GM23338 (cell line): Measurements from ENCODE around the gene ZNF275. TPM values are rescaled to one million over a fixed set of nuclear protein-coding genes. Genes with fewer than 3 reads are reported as not detected.
"Not testable (repeated sequence)": the region's sequence is repeated elsewhere in the genome, so short reads cannot be mapped to it uniquely, and the experiment has no call there.

Experiments used
- ATAC-seq: fragments of 200-7000 bp; cut with Tn5 transposase; 3 replicates; pipeline ENCODE4 v1.9.1; 2020
- DNase-seq: peaks from one replicate; pipeline ENCODE4 v3.0.0-alpha.2; 2015; ENCODE audit warnings: low spot score
- H2AFZ ChIP-seq: fragments of 200-600 bp; sonication (generic); 2 replicates; pipeline ENCODE4 v1.8.0; 2016; ENCODE audit warnings: antibody characterized with exemption, mild to moderate bottlenecking, moderate library complexity
- H3F3A ChIP-seq: fragments of 200-600 bp; sonication (generic); replicated peaks from 2 replicates; pipeline ENCODE4 v1.8.0; 2017; ENCODE audit warnings: antibody characterized with exemption, mixed run types, low read depth
- H3K27ac ChIP-seq: fragments of 200-600 bp; sonication (generic); 2 replicates; pipeline ENCODE4 v1.6.1; 2016; ENCODE audit warnings: low read depth
- H3K27me3 ChIP-seq: fragments of 200-600 bp; sonication (generic); 2 replicates; pipeline ENCODE4 v1.8.0; 2016; ENCODE audit warnings: mild to moderate bottlenecking, mixed run types, moderate library complexity; ENCODE audit not compliant: insufficient read depth
- H3K36me3 ChIP-seq: fragments of 200-600 bp; sonication (generic); 2 replicates; pipeline ENCODE4 v1.8.0; 2016; ENCODE audit warnings: mild to moderate bottlenecking; ENCODE audit not compliant: insufficient read depth
- H3K4me1 ChIP-seq: fragments of 200-600 bp; sonication (generic); 2 replicates; pipeline ENCODE4 v1.8.0; 2016; ENCODE audit warnings: mild to moderate bottlenecking, moderate library complexity; ENCODE audit not compliant: insufficient read depth
- H3K4me2 ChIP-seq: fragments of 200-600 bp; sonication (generic); 2 replicates; pipeline ENCODE4 v1.7.1; 2017; ENCODE audit warnings: mixed run types
- H3K4me3 ChIP-seq: fragments of 200-600 bp; sonication (generic); 2 replicates; pipeline ENCODE4 v1.6.1; 2016; ENCODE audit warnings: mixed run types
- H3K79me2 ChIP-seq: fragments of 200-600 bp; sonication (generic); replicated peaks from 2 replicates; pipeline ENCODE4 v1.8.0; 2017; ENCODE audit warnings: mild to moderate bottlenecking; ENCODE audit not compliant: insufficient read depth
- H3K9me2 ChIP-seq: fragments of 200-600 bp; sonication (generic); 2 replicates; pipeline ENCODE4 v1.8.0; 2017; ENCODE audit not compliant: insufficient read depth
- H4K20me1 ChIP-seq: fragments of 200-600 bp; sonication (generic); replicated peaks from 2 replicates; pipeline ENCODE4 v1.8.0; 2017; ENCODE audit warnings: mild to moderate bottlenecking; ENCODE audit not compliant: insufficient read depth
- H3K27ac Mint-ChIP-seq: 2 replicates; pipeline ENCODE4 v1.8.0; 2020; ENCODE audit warnings: inconsistent platforms, mild to moderate bottlenecking, moderate library complexity, mixed read lengths
- H3K27me3 Mint-ChIP-seq: 3 replicates; pipeline ENCODE4 v1.8.0; 2022; ENCODE audit warnings: low read depth, mild to moderate bottlenecking, moderate library complexity, mixed read lengths, inconsistent platforms; ENCODE audit not compliant: insufficient read depth, poor library complexity
- H3K36me3 Mint-ChIP-seq: 3 replicates; pipeline ENCODE4 v1.8.0; 2021; ENCODE audit warnings: low read depth, mild to moderate bottlenecking, inconsistent platforms, moderate library complexity, mixed read lengths
- H3K4me1 Mint-ChIP-seq: 3 replicates; pipeline ENCODE4 v1.8.0; 2020; ENCODE audit warnings: mild to moderate bottlenecking, inconsistent platforms, mixed read lengths
- H3K4me3 Mint-ChIP-seq: 3 replicates; pipeline ENCODE4 v1.8.0; 2021; ENCODE audit warnings: moderate library complexity, mild to moderate bottlenecking, inconsistent platforms, mixed read lengths
- H3K9me3 Mint-ChIP-seq: 3 replicates; pipeline ENCODE4 v1.8.0; 2020; ENCODE audit warnings: moderate library complexity, mild to moderate bottlenecking, inconsistent platforms, mixed read lengths
- EZH2 ChIP-seq: fragments of 200-600 bp; sonication (generic); IDR thresholded peaks from one replicate; pipeline ENCODE4 v1.8.0; 2017; ENCODE audit warnings: antibody characterized with exemption, mild to moderate bottlenecking, low read depth; ENCODE audit not compliant: unreplicated experiment
- EZH2phosphoT487 ChIP-seq: fragments of 200-600 bp; sonication (generic); IDR thresholded peaks from one replicate; pipeline ENCODE4 v1.8.1; 2018; ENCODE audit warnings: antibody characterized with exemption; ENCODE audit not compliant: unreplicated experiment
- NANOG ChIP-seq: IDR thresholded peaks from 2 replicates; pipeline ENCODE4 v1.6.1; 2016; ENCODE audit warnings: antibody characterized with exemption, borderline replicate concordance
- STAT1 ChIP-seq: IDR thresholded peaks from one replicate; pipeline ENCODE4 v1.6.1; 2016; ENCODE audit warnings: antibody characterized with exemption; ENCODE audit not compliant: unreplicated experiment
- ZNF114 ChIP-seq: fragments of 250-450 bp; sonication (Bioruptor Pico); IDR thresholded peaks from 2 replicates; pipeline ENCODE4 v1.5.0; 2020; ENCODE audit warnings: mild to moderate bottlenecking, moderate library complexity
- ZNF331 ChIP-seq: fragments of 250-450 bp; sonication (Bioruptor Pico); IDR thresholded peaks from 2 replicates; pipeline ENCODE4 v1.5.0; 2020; ENCODE audit warnings: low read depth, mild to moderate bottlenecking, moderate library complexity
- polyA plus RNA-seq: library from polyadenylated mRNA; unstranded; fragments of >200 nt; fragmentation: Nextera tagmentation; extraction: Ambion mirVana; gene quantifications from 2 replicates; pipeline ENCODE4 v1.2.1, GENCODE V29; 2016
- total RNA-seq: library from RNA; depleted of rRNA; stranded (reverse); fragments of >200 nt; shearing (Covaris generic); gene quantifications from 2 replicates; pipeline ENCODE4 v1.2.3, GENCODE V29; 2014
- TF ChIP-seq, protein P1 (sequence below), 2 experiments: fragments of 200-600 bp in 1 of 2; sonication (generic) in 1 of 2; conservative IDR thresholded peaks; 2 replicates each; pipeline versions ENCODE4 v1.5.1 to v1.6.1; 2016 to 2017; ENCODE audit warnings: antibody characterized with exemption in 2 of 2, low read depth in 2 of 2, mild to moderate bottlenecking in 2 of 2, moderate library complexity in 1 of 2
- TF ChIP-seq, protein P2 (sequence below): IDR thresholded peaks from one replicate; pipeline ENCODE4 v1.6.1; 2018; ENCODE audit warnings: antibody characterized with exemption; ENCODE audit not compliant: unreplicated experiment

ZNF275 gene
- total and polyA plus RNA-seq, 2 experiments from 2014 or later: 3.2 to 12.3 TPM

DNA sequence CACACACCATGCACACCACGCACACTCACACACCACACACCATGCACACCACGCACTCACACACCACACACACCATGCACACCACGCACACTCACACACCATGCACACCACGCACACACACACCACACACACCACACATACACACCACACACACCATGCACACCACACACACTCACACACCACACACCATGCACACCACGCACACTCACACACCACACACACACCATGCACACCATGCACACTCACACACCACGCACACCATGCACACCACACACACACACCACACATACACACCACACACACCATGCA is 55.5 kb downstream of the ZNF275 start:
- not testable (repeated sequence) for H3K27ac Mint-ChIP-seq, H3K36me3 Mint-ChIP-seq, DNase-seq, H3K4me2 ChIP-seq, H3K4me1 Mint-ChIP-seq, H3K9me2 ChIP-seq, H4K20me1 ChIP-seq, ATAC-seq, H3K27ac ChIP-seq, H3K79me2 ChIP-seq, H3F3A ChIP-seq, H3K4me3 Mint-ChIP-seq, H3K4me3 ChIP-seq, H3K9me3 Mint-ChIP-seq, H3K36me3 ChIP-seq, H2AFZ ChIP-seq, H3K27me3 Mint-ChIP-seq, H3K27me3 ChIP-seq, H3K4me1 ChIP-seq

DNA sequence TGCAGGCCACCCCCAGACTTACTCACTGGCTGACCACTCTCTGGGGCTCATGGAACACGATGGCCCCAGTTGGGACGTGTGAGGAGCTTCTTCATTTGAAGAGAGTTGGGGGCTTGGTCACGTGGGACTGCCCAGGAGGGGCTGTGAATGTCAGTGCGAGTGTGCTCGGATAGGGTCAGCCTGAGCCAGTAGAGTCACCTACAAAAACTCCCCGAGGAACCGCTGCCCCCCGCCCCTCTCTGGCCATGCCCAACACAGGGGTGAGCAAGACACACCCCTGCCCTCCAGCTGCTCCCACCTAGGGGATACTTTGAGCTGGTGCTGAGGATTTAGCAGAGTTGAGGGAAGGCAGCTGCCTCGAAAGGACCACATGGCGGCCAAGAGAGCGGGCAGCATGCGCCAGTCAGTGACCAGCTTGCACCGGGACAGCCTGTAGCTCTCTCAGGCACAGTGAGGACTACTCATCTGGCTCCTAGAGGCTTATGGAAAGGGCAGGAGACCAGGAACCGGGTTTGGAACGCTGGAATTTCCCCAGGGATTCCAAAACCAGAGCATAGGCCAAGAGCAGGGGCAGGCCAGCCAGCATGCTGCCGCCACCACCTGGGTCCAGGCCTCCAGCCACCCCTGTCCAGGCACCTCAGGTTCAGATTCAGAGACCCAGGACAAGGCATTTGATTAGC is 58.8 kb downstream of the ZNF275 start:
- Histone ChIP-seq H3K4me2 (no peak overlapping the region), H3K27ac (no peak overlapping the region), H3K4me3 (no peak overlapping the region), H3K4me1 (no peaks in the 10 kb centered on the region), H4K20me1 (no peaks in the 10 kb centered on the region), H3F3A (no peaks in the 10 kb centered on the region), H3K9me2 (no peaks in the 10 kb centered on the region), H2AFZ (no peak overlapping the region), H3K27me3 (no peaks in the 10 kb centered on the region), H3K79me2 (no peaks in the 10 kb centered on the region), H3K36me3 (no peaks in the 10 kb centered on the region)
- DNase-seq (no peak), ATAC-seq (no peak)
- Mint-ChIP-seq H3K4me1 (peaks cover 4% of the 10 kb centered on the region; the same call in 2 of the 3 replicates), H3K27me3 (no peaks in the 10 kb centered on the region), H3K9me3 (no peaks in the 10 kb centered on the region; the same call in 2 of the 3 replicates), H3K4me3 (no peak overlapping the region), H3K27ac (no peak overlapping the region), H3K36me3 (no peaks in the 10 kb centered on the region)
- TF ChIP-seq STAT1 (no peak), EZH2phosphoT487 (no peak), EZH2 (no peak), NANOG (no peak), ZNF114 (CRISPR knock-in tag) (no peak), ZNF331 (CRISPR knock-in tag) (no peak)
- TF ChIP-seq, protein P1, sequence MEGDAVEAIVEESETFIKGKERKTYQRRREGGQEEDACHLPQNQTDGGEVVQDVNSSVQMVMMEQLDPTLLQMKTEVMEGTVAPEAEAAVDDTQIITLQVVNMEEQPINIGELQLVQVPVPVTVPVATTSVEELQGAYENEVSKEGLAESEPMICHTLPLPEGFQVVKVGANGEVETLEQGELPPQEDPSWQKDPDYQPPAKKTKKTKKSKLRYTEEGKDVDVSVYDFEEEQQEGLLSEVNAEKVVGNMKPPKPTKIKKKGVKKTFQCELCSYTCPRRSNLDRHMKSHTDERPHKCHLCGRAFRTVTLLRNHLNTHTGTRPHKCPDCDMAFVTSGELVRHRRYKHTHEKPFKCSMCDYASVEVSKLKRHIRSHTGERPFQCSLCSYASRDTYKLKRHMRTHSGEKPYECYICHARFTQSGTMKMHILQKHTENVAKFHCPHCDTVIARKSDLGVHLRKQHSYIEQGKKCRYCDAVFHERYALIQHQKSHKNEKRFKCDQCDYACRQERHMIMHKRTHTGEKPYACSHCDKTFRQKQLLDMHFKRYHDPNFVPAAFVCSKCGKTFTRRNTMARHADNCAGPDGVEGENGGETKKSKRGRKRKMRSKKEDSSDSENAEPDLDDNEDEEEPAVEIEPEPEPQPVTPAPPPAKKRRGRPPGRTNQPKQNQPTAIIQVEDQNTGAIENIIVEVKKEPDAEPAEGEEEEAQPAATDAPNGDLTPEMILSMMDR (conservative IDR thresholded peaks at IDR 0.05; ENCODE audit: low read depth in 2 of 2): no peak
- TF ChIP-seq, protein P2, sequence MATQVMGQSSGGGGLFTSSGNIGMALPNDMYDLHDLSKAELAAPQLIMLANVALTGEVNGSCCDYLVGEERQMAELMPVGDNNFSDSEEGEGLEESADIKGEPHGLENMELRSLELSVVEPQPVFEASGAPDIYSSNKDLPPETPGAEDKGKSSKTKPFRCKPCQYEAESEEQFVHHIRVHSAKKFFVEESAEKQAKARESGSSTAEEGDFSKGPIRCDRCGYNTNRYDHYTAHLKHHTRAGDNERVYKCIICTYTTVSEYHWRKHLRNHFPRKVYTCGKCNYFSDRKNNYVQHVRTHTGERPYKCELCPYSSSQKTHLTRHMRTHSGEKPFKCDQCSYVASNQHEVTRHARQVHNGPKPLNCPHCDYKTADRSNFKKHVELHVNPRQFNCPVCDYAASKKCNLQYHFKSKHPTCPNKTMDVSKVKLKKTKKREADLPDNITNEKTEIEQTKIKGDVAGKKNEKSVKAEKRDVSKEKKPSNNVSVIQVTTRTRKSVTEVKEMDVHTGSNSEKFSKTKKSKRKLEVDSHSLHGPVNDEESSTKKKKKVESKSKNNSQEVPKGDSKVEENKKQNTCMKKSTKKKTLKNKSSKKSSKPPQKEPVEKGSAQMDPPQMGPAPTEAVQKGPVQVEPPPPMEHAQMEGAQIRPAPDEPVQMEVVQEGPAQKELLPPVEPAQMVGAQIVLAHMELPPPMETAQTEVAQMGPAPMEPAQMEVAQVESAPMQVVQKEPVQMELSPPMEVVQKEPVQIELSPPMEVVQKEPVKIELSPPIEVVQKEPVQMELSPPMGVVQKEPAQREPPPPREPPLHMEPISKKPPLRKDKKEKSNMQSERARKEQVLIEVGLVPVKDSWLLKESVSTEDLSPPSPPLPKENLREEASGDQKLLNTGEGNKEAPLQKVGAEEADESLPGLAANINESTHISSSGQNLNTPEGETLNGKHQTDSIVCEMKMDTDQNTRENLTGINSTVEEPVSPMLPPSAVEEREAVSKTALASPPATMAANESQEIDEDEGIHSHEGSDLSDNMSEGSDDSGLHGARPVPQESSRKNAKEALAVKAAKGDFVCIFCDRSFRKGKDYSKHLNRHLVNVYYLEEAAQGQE: no peak
